HG03280 (cell line): Measurements from ENCODE around the gene BAIAP2L1.

Experiments
- ATAC-seq: cut with Tn5 transposase; IDR thresholded peaks from one replicate; pipeline ENCODE4 v1.9.1; 2021; ENCODE audit warnings: mild to moderate bottlenecking, moderate library complexity; ENCODE audit not compliant: unreplicated experiment

BAIAP2L1 gene

DNA sequence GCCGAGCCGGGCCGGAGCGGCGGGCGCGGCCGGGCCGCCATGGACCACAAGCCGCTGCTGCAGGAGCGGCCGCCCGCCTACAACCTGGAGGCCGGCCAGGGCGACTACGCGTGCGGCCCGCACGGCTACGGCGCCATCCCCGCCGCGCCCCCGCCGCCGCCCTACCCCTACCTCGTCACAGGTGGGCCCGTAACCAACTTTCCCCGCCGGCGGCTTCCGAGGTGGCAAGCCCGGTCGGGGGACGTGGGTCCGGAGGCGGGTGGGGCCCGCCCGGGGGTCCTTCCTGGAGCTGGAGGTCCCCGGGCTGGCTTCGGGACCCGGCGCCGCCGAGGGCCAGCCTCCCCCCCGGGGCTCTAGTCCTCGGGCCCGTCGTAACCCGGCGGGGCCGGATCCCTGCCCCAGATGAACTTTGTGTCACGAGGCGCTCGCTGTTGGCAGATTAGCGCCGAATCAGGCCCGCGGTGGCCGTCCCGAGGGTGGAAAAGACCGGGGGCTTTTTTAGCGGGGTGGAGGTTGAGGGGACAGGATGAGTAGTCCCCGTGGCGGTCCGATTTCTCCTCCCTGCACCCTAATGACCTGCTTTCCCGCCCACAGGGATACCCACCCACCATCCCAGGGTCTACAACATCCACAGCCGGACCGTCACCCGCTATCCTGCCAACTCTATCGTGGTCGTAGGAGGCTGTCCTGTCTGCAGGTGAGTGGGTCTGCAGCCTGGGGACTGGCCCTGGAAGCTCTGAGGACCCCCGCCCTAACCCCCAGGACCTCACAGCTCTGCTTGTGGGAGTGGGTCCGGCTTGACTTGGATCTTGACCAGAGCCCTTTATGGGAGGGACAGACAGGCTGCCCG lies 118.9 kb downstream of the BAIAP2L1 start:
- ATAC-seq = peak; percentile 30

DNA sequence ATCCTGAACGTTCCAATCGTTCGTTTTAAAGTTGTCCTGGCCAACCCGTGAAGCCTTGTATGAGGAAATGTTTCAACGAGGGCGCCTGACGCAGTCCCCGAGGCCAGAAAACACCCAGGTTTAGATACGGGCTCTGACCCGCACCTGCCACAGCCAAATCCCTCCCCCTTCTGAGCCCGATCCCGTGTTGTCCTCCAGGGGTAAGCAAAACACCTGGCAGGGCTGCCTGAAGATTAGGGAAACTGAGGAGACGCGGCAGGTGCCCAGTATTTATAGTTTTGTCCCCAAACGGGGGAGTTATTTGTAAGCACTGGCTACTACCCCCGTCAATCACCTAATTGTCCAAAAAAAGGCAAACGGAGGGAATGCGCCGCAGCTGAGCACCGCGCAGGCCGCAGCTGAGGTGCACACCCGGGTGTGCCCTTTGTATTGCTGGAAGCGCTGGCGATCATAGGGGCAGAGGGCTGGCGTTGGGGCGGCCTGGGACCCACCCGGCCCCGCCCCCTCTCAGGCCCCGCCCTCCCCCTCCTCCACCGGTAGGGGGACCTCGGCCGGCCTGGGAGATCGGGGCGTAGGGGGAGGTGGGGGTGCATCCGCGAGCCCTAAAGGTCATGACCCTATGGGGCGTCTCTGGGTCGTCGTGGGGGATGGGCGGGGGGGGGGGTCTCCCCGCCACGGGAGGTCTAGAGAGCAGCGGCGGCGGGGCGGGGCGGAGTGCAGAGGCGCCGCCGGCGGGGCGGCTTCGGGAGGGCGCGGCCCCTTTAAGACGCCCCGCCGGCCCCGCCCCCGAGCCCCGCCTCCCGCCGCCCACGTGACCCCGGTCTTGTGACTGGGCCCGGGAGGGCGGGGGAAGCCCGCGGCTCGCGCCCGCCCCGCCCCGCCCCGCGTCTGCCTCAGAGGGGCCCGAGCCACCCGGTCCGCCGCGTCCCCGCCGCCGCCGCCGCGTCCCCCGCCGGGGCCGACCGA lies 119.8 kb downstream of the BAIAP2L1 start, which contains the start of gene BRI3:
BRI3 (plus strand) TSS at position 896 of the 966 bp plus-strand sequence. CDS start 110 bp downstream, outside the sequence.
- peak; percentile 78 for ATAC-seq

- no peak for ATAC-seq
These were observed 120.6 kb downstream of the BAIAP2L1 start for GRCh38 chr7:98280296-98280695.

DNA sequence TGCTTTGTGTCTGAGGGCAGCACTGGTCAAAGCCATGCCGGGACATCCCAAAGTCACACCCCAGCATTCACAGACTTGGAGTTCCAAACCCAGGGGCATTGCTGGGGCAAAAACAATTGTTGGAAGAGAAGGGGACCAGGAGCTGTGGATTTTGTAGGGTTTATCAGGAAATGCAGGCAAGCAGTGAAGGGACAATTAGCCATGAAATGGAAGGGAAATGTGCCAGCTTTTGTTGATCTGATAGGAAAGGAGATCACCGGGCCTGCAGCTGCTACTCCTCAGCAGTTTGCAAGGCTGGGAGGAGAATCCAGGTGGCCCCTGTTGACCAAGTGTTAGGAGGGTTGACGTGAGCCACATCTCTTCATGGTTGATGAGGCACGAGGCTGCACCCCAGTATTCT lies 122.0 kb downstream of the BAIAP2L1 start:
- ATAC-seq = no peak

- no peak for ATAC-seq
These were observed 122.5 kb downstream of the BAIAP2L1 start for GRCh38 chr7:98278408-98278807.

DNA sequence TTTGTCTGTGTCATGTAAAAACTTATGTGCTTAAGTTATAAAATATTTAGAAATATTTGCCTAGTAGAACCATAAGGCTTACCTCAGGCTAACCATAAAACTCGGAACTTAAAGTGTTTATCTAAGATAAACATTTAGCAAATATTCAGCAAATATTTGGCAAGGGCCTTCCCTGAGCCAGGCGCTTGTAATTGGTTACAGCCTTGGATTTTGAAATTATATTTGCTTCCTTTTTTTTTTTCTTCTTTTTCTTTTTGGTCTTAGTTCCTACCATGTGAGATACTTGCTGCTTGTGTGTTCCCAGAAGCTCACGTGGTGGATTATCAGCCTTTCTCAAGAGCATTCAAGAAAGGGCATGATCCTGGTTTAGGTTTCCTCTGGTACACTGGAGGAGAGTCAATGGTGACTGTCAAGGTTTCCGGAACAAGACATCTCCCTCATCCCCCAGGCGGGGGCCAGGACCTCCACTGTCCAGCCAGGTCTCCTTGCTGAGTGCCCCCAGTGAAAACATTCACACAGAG lies 124.6 kb downstream of the BAIAP2L1 start:
- ATAC-seq = no peak

DNA sequence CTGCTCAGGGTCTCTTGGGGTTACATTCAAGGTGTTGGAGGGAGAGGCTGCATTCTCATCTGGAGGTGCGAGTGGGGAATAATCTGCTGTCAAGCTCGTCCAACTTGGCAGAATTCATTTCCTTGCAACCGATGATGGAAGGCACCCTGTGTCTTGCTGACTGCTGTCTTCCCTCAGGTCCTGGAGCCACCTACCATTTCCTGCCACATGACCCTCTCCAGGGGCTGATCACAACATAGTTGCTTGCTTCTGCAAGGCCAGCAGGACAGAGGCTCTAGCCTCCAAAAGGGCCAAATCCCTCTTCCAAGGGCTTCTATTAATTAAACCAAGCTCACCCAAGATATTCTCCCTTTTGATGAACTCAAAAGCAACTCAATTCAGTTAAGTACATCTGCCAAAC lies 133.6 kb downstream of the BAIAP2L1 start:
- no peak for ATAC-seq

DNA sequence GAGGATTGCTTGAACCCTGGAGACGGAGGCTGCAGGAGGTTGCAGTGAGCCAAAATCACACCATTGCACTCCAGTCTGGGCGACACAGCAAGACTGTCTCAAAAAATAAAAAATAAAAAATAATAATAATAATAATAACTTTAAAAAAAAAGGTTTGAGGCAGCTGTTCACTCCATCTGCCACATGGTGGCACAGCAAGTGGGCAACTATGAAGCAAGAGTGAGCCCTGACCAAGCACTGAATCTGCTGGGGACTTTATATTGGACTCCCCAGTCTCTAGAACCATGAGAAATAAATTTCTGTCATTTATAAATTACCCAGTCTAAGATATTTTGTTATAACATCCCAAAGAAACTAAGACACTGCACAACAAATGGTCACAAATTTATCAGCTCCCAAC lies 134.1 kb downstream of the BAIAP2L1 start:
- ATAC-seq = no peak

DNA sequence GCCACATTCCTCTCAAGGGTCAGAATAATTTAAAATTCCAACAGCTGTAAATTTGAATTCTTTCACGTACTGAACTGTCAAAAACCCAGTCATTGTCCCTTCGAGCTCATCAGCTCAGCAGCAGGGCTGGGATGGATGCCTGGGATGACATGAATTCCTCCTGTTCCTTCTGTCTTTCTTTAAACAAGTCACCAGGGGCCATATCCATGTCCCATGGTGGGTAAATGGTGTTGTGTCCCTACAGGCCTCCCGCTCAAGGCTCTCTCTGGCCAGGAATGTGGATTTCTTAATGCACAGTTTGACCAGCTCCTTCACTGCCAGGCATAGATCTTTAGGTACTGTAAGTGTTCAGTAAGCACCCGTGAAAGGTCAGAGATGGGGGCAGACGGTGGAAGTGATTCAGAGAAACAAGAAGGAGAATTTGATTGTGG lies 135.0 kb downstream of the BAIAP2L1 start:
- ATAC-seq = no peak

DNA sequence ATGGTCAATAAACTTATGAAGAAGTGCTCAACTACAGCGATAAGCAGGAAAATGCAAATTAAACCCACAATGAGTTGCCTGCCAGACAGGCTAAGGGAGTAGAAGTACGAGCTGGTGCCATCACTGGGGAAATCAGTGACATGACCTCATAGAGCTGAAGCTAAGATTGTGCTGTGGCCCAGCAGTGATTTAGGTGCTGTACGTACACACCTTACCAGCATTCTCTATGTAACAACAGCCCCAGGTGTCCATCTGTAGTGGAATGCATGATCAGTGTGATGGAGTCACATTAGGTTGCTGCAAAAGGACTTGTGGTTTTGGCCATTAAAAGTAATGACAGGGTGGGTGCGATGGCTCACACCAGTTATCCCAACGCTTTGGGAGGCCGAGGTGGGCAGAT lies 143.2 kb downstream of the BAIAP2L1 start:
- no peak for ATAC-seq

GRCh38 chr7:98256431-98256830 lies 144.5 kb downstream of the BAIAP2L1 start:
- ATAC-seq = no peak

DNA sequence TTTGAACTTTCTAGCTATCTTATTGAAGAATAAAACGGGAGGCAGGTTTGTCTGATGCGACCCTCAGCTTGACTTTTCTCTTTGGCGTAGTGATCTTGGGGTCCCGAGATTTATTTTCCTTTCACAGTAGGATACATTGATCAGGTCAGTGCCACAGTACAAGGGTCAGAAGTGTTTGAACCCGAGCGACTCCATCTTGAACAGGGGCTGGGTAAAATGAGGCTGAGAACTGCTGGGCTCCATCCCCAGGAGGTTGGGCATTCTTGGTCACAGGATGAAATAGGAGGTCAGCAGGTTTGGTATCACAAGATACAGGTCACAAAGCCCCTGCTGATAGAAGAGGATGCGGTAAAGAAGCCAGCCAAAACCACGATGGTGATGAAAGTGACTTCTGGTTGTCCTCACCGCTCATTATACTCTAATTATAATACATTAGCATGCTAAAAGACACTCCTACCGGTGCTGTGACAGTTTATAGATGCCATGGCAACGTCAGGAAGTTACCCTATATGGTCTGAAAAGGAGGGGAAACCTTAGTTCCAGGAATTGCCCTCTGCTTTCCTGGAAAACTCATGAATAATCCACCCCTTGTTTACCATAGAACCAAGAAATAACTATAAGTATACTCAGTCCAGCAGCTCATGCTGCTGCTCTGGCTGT lies 145.8 kb downstream of the BAIAP2L1 start:
- ATAC-seq = no peak

DNA sequence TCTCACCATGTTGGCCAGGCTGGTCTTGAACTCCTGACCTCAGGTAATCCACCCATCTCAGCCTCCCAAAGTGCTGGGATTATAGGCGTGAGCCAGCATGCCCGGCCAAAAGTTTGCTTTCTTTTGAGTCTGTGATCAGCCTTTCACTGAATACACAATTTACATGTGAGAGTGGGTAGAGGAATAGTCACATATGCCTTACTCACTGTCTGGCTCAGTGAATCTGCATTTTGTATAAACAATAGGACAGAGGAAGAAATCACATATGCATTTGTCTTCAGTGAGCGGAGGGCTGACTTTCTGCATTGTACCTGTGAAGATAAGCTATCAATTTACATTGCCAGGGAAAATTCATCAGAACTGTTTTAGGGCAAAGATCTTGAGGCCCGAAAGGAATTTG lies 146.4 kb downstream of the BAIAP2L1 start:
- ATAC-seq = no peak

DNA sequence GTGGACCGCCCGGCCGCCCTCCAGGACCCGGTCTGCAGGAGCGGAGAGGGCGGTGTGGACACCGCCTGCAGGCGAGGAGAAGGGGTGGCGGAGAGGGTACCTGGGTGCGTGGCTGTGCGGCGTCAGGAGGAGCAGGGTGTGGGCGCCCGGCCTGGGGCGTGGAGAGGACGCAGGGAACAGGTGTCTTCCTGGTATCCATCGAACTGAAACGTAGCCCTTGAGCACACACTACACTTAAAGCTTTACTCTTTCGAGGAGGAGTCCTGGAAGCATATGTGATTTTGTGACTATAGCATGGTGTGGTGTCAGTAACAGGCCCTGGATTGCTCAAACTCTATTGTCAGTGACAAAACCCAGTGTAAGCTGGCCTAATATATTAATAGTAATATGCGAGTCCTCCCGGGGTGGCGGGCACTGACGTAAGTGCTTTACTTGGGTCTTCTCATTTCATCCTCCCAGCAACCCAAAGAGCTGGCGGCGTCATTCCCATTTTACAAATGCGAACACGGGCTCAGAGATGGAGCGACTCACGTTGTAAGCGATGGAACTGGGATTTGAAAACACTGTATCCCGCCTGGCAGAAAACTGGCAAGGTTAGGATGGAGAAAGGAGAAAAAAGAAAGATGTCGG lies 148.3 kb downstream of the BAIAP2L1 start:
- peak; percentile 0 for ATAC-seq

DNA sequence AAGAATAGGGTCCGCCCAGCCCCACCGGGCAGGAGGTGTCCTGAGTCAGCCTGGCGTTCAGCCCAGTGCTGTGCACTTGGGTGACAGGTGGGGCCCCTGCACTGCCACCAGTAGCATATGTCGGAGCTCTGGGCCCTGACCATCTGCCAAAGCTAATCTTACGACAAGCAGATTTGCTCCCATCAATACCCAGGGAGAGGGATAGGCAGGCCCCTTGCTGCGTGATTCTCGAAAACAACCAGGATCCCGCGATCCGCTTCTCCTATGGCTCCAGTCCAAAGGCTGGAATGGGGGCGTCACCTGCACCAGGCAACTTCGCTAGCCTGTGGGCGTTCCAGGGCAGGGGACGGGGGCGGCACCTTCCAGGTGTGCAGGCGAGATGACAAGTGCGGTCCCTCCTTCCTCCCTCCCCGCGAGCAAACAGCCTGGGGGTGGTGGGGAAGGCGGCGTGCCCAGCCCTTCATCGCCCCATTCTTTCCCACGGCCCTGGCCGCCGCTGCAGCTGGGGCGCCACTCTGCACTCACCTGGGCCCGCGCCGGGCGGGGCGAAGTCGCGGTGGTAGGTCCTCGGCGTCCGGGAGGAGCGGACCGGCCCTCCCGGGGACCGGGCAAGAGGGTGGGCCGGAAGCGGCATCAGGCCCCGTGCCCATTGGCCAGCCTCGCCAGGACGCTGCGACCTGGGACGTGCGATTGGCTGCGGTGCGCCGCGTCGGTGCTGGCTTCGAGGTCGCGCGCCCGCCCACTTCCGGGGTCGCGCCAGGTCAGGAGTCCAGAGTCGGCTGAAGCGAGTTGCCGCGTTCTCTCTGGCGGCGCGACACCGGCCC lies 149.1 kb downstream of the BAIAP2L1 start, which contains the start of gene TECPR1:
TECPR1 (minus strand) TSS at position 632 of the 824 bp plus-strand sequence. CDS start 6,086 bp downstream, outside the sequence.
- peak; percentile 98 for ATAC-seq

DNA sequence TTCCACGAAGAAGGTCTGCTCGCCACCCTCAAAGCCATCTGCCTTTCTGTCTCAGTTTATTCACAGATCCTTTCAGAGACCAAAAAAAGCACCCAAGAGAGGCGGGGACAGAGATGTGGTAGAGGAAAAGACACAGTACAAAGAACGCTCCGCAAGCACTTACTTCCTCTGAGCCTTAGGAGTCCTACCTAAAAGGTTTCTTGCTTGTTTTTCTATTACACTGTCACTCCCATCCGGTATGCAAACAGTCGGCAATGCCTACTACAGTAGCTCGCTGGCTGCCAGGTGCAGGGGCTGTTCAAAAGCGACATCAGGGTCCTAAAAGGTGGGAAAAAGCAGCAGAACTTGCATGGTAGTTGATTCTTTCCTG lies 149.7 kb downstream of the BAIAP2L1 start:
- ATAC-seq = peak; percentile 25

GRCh38 chr7:98250789-98251188 lies 150.1 kb downstream of the BAIAP2L1 start:
- no peak for ATAC-seq

DNA sequence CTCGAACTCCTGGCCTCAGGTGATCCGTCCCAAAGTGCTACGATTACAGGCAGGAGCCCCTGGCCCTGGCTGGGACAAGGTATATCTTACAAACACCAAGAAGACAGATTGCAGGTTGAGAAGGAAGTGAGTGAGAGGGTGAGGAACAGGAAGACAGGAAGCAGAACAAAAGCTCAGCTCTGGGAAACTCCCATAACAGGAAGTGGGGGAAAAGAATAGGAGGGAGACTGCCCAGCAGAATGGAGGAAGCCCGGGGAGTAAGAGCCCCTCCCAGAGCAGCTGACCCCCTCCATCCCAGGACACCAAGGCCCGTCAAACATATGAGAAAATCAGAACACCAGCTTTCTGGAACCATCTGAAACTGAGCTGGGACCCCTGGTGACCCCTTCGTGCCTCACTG lies 151.8 kb downstream of the BAIAP2L1 start:
- no peak for ATAC-seq

DNA sequence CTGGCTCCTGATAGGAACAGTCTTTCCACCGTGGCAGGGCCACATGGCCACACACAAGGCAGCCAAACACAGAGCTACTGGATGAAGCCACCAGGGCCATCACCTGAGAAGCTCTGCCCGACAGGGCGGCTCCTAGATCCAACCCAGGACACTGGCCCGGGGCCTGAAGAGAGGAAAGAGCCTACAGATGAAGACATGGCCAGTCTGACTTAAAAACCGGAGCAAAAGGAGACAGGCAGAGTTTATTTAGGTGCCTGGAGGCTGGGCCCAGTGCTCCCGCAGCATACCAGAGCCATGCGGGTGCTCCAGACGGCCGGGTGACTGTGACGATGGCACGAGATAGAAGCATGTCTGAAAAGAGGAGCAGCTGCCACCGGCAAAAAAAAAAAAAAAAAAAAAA lies 152.7 kb downstream of the BAIAP2L1 start:
- no peak for ATAC-seq
